WTC11 (cell line): ENCODE data around the gene SIPA1L3. TPM values are rescaled to one million over a fixed set of nuclear protein-coding genes. Genes with fewer than 3 reads are reported as not detected.

ENCODE experiments used
- ATAC-seq: fragments of 200-7000 bp; cut with Tn5 transposase; 2 replicates; pipeline ENCODE4 v1.10.0; 2021; ENCODE audit warnings: mild to moderate bottlenecking, moderate library complexity
- CTCF ChIA-PET: fragments of 300-600 bp; sonication (Branson Sonifier 250); formaldehyde crosslinking; loops from one replicate; lab custom pipeline; 2021; ENCODE audit warnings: antibody characterized with exemption; lab: Charles Lee
- POLR2A ChIA-PET: fragments of 350-600 bp; sonication (Branson Sonifier 250); formaldehyde crosslinking; loops from one replicate; lab custom pipeline; 2021; ENCODE audit warnings: antibody characterized with exemption; lab: Charles Lee
- DNase-seq: peaks from one replicate; pipeline ENCODE4 v3.0.0; 2021; ENCODE audit warnings: low spot score
- H3K27ac Mint-ChIP-seq: 2 replicates; pipeline ENCODE4 v1.8.0; 2021; ENCODE audit warnings: mixed read lengths
- H3K27me3 Mint-ChIP-seq: 2 replicates; pipeline ENCODE4 v1.8.0; 2021; ENCODE audit warnings: low read depth, mild to moderate bottlenecking, moderate library complexity, mixed read lengths
- H3K36me3 Mint-ChIP-seq: 2 replicates; pipeline ENCODE4 v1.8.0; 2021; ENCODE audit warnings: mixed read lengths
- H3K4me1 Mint-ChIP-seq: 2 replicates; pipeline ENCODE4 v1.8.0; 2022; ENCODE audit warnings: mixed read lengths
- H3K4me3 Mint-ChIP-seq: 2 replicates; pipeline ENCODE4 v1.8.0; 2021; ENCODE audit warnings: mild to moderate bottlenecking, moderate library complexity, mixed read lengths
- H3K9me3 Mint-ChIP-seq: 2 replicates; pipeline ENCODE4 v1.8.0; 2021; ENCODE audit warnings: mixed read lengths
- ATF3 ChIP-seq: sonication (generic); formaldehyde crosslinking; conservative IDR thresholded peaks from 2 replicates; pipeline ENCODE4 v1.8.1; 2022; ENCODE audit warnings: mild to moderate bottlenecking, missing genetic modification reagents
- ELF4 ChIP-seq: sonication (generic); formaldehyde crosslinking; IDR thresholded peaks from 2 replicates; pipeline ENCODE4 v1.8.1; 2022; ENCODE audit warnings: low read depth, mild to moderate bottlenecking, moderate library complexity, missing genetic modification reagents
- EMX1 ChIP-seq: fragments of 250-450 bp; sonication (Bioruptor Pico); IDR thresholded peaks from 2 replicates; pipeline ENCODE4 v1.8.0; 2021; ENCODE audit warnings: mild to moderate bottlenecking
- GTF2I ChIP-seq: fragments of 250-450 bp; sonication (Bioruptor Pico); conservative IDR thresholded peaks from 2 replicates; pipeline ENCODE4 v1.4.0; 2021; ENCODE audit warnings: mild to moderate bottlenecking
- HMGA2 ChIP-seq: fragments of 250-450 bp; sonication (Bioruptor Pico); IDR thresholded peaks from 2 replicates; pipeline ENCODE4 v1.4.0; 2021; ENCODE audit warnings: mild to moderate bottlenecking, moderate library complexity
- NFYB ChIP-seq: sonication (generic); formaldehyde crosslinking; conservative IDR thresholded peaks from 2 replicates; pipeline ENCODE4 v1.8.0; 2022; ENCODE audit warnings: low read depth, missing genetic modification reagents
- OVOL2 ChIP-seq: fragments of 250-450 bp; sonication (Bioruptor Pico); IDR thresholded peaks from 2 replicates; pipeline ENCODE4 v1.9.0; 2021; ENCODE audit warnings: mild to moderate bottlenecking, borderline replicate concordance
- SOX15 ChIP-seq: fragments of 250-450 bp; sonication (Bioruptor Pico); IDR thresholded peaks from 2 replicates; pipeline ENCODE4 v1.9.0; 2021; ENCODE audit warnings: mild to moderate bottlenecking
- TCF7 ChIP-seq: sonication (generic); formaldehyde crosslinking; IDR thresholded peaks from 2 replicates; pipeline ENCODE4 v1.8.0; 2022; ENCODE audit warnings: mild to moderate bottlenecking, low read depth, missing genetic modification reagents, moderate library complexity
- ZNF121 ChIP-seq: sonication (generic); formaldehyde crosslinking; IDR thresholded peaks from 2 replicates; pipeline ENCODE4 v1.8.0; 2023; ENCODE audit warnings: missing genetic modification reagents
- ZNF396 ChIP-seq: fragments of 250-450 bp; sonication (Bioruptor Pico); IDR thresholded peaks from 2 replicates; pipeline ENCODE4 v1.8.0; 2021; ENCODE audit warnings: mild to moderate bottlenecking, moderate library complexity, borderline replicate concordance
- ZNF532 ChIP-seq: fragments of 250-450 bp; sonication (Bioruptor Pico); IDR thresholded peaks from 2 replicates; pipeline ENCODE4 v1.9.0; 2021; ENCODE audit warnings: mild to moderate bottlenecking, borderline replicate concordance
- total RNA-seq: library from RNA; stranded (reverse); gene quantifications from 3 replicates; pipeline ENCODE4 v1.2.3, GENCODE V29; 2021
- TF ChIP-seq, protein P1 (sequence below): fragments of 250-450 bp; sonication (Bioruptor Pico); IDR thresholded peaks from 2 replicates; pipeline ENCODE4 v1.8.0; 2021; ENCODE audit warnings: mild to moderate bottlenecking
- TF ChIP-seq, protein P2 (sequence below): sonication (generic); formaldehyde crosslinking; IDR thresholded peaks from 2 replicates; pipeline ENCODE4 v1.8.0; 2022; ENCODE audit warnings: mild to moderate bottlenecking, missing genetic modification reagents
- TF ChIP-seq, protein P3 (sequence below): sonication (generic); formaldehyde crosslinking; IDR thresholded peaks from 2 replicates; pipeline ENCODE4 v1.8.1; 2023; ENCODE audit warnings: mild to moderate bottlenecking, missing genetic modification reagents, moderate library complexity
- TF ChIP-seq, protein P4 (sequence below): sonication (generic); formaldehyde crosslinking; IDR thresholded peaks from 2 replicates; pipeline ENCODE4 v1.8.1; 2023; ENCODE audit warnings: mild to moderate bottlenecking, missing genetic modification reagents

The SIPA1L3 gene
- total RNA-seq, 1 experiment from 2014 or later = 41.5 TPM

GRCh38 chr19:38182536-38183210, 275.7 kb downstream of the SIPA1L3 start:
- H3K36me3 Mint-ChIP-seq = peaks cover 8% of the 10 kb centered on the region

GRCh38 chr19:38183251-38183897, 276.4 kb downstream of the SIPA1L3 start:
- no peaks in the 10 kb centered on the region for H3K27me3 Mint-ChIP-seq
- peak; percentile 85 for DNase-seq
- ATAC-seq = peak; percentile 97
- TF ChIP-seq GTF2I (CRISPR knock-in tag) (no peak), ZNF121 (CRISPR knock-in tag) (peak; percentile 39), ZNF532 (CRISPR knock-in tag) (no peak), SOX15 (CRISPR knock-in tag) (no peak), NFYB (no peak), ZNF396 (no peak)
- H3K9me3 Mint-ChIP-seq = peaks cover 5% of the 10 kb centered on the region
- ChIA-PET CTCF (interaction anchor here (0.6 to 4.3 kb wide), 21 partner anchors 9 to 285 kb away, joined by 3 to 75 read pairs (median 4); partner anchors contain the start of genes CATSPERG, PPP1R14A, SIPA1L3 and WDR87), POLR2A (interaction anchor here (0.7 to 1.4 kb wide), 4 partner anchors 9 to 122 kb away, joined by 3 to 7 read pairs (median 3); no protein-coding TSS in a partner anchor)
- peak overlapping the region; percentile 83 for H3K4me3 Mint-ChIP-seq
- H3K36me3 Mint-ChIP-seq = peaks cover 8% of the 10 kb centered on the region
- peaks cover 25% of the 10 kb centered on the region for H3K4me1 Mint-ChIP-seq
- H3K27ac Mint-ChIP-seq = peak overlapping the region; percentile 12; the same call in 1 of the 2 replicates

More at GRCh38 chr19:38182536-38183210, 275.7 kb downstream of the SIPA1L3 start:
- CTCF ChIA-PET = interaction anchor here (0.8 to 4.3 kb wide), 12 partner anchors 8 to 284 kb away, joined by 3 to 75 read pairs (median 4); partner anchors contain the start of gene PPP1R14A
- ATAC-seq (no peak), DNase-seq (no peak)
- Mint-ChIP-seq H3K27me3 (no peaks in the 10 kb centered on the region), H3K4me3 (peak overlapping the region; percentile 83), H3K27ac (no peak overlapping the region), H3K4me1 (peaks cover 25% of the 10 kb centered on the region), H3K9me3 (peaks cover 5% of the 10 kb centered on the region)
- TF ChIP-seq OVOL2 (CRISPR knock-in tag) (no peak), ATF3 (CRISPR knock-in tag) (no peak), EMX1 (CRISPR knock-in tag) (no peak), HMGA2 (CRISPR knock-in tag) (no peak), ELF4 (CRISPR knock-in tag) (no peak), TCF7 (CRISPR knock-in tag) (no peak)
- TF ChIP-seq, protein P1, sequence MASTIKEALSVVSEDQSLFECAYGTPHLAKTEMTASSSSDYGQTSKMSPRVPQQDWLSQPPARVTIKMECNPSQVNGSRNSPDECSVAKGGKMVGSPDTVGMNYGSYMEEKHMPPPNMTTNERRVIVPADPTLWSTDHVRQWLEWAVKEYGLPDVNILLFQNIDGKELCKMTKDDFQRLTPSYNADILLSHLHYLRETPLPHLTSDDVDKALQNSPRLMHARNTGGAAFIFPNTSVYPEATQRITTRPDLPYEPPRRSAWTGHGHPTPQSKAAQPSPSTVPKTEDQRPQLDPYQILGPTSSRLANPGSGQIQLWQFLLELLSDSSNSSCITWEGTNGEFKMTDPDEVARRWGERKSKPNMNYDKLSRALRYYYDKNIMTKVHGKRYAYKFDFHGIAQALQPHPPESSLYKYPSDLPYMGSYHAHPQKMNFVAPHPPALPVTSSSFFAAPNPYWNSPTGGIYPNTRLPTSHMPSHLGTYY (CRISPR knock-in tag) = no peak
- TF ChIP-seq, protein P2, sequence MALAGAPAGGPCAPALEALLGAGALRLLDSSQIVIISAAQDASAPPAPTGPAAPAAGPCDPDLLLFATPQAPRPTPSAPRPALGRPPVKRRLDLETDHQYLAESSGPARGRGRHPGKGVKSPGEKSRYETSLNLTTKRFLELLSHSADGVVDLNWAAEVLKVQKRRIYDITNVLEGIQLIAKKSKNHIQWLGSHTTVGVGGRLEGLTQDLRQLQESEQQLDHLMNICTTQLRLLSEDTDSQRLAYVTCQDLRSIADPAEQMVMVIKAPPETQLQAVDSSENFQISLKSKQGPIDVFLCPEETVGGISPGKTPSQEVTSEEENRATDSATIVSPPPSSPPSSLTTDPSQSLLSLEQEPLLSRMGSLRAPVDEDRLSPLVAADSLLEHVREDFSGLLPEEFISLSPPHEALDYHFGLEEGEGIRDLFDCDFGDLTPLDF (CRISPR knock-in tag) = no peak
- TF ChIP-seq, protein P3, sequence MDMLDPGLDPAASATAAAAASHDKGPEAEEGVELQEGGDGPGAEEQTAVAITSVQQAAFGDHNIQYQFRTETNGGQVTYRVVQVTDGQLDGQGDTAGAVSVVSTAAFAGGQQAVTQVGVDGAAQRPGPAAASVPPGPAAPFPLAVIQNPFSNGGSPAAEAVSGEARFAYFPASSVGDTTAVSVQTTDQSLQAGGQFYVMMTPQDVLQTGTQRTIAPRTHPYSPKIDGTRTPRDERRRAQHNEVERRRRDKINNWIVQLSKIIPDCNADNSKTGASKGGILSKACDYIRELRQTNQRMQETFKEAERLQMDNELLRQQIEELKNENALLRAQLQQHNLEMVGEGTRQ = no peak
- TF ChIP-seq, protein P4, sequence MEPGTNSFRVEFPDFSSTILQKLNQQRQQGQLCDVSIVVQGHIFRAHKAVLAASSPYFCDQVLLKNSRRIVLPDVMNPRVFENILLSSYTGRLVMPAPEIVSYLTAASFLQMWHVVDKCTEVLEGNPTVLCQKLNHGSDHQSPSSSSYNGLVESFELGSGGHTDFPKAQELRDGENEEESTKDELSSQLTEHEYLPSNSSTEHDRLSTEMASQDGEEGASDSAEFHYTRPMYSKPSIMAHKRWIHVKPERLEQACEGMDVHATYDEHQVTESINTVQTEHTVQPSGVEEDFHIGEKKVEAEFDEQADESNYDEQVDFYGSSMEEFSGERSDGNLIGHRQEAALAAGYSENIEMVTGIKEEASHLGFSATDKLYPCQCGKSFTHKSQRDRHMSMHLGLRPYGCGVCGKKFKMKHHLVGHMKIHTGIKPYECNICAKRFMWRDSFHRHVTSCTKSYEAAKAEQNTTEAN (CRISPR knock-in tag) = no peak
- POLR2A ChIA-PET = interaction anchor here (1.0 to 1.4 kb wide), 2 partner anchors 9 to 11 kb away, joined by 3 read pairs; no protein-coding TSS in a partner anchor
